GM12891 (cell line): ENCODE results near the gene MEX3B.

Experiments used
- POLR2AphosphoS5 ChIP-seq: IDR thresholded peaks from 2 replicates; pipeline ENCODE4 v1.6.1; 2011; ENCODE audit warnings: low read depth, low read length, control low read depth
- POU2F2 ChIP-seq: IDR thresholded peaks from 2 replicates; pipeline ENCODE4 v1.6.1; 2011; ENCODE audit warnings: low read depth, mild to moderate bottlenecking, control low read depth, low read length, moderate library complexity
- SPI1 ChIP-seq: IDR thresholded peaks from 2 replicates; pipeline ENCODE4 v1.6.1; 2011; ENCODE audit warnings: low read depth, low read length, control low read depth
- TAF1 ChIP-seq: IDR thresholded peaks from 2 replicates; pipeline ENCODE4 v1.6.1; 2011; ENCODE audit warnings: low read depth, low read length, control low read depth

- TF ChIP-seq POLR2AphosphoS5 = no peak
- no peak for TF ChIP-seq TAF1
- TF ChIP-seq POU2F2 = no peak
- TF ChIP-seq SPI1 = no peak
Observed at GRCh38 chr15:82074610-82075009, 28.8 kb upstream of the MEX3B start.
